ENCODE data around the gene PERP.
A peak's percentile ranks its signal among the peaks of the same experiment; 100 is the strongest.
"Not testable (repeated sequence)": the region's sequence is repeated elsewhere in the genome, so short reads cannot be mapped to it uniquely, and the experiment has no call there.

Gene PERP

GRCh38 chr6:138107078-138107751, at the start of gene PERP:
Gene PERP, minus strand, starts transcription at chr6:138107419. Its CDS starts 79 bp downstream, at chr6:138107340.
- peak; percentile 47 for DNase-seq (ENCODE audit: low read depth)

- no peak for DNase-seq (ENCODE audit: low read depth)
These were observed 48.2 kb upstream of the PERP start for GRCh38 chr6:138155443-138155842.

- DNase-seq (ENCODE audit: low read depth) = no peak
These were observed 39.3 kb upstream of the PERP start for GRCh38 chr6:138146544-138146943.

- DNase-seq (ENCODE audit: low read depth) = no peak
These were observed 38.2 kb upstream of the PERP start for GRCh38 chr6:138145402-138145801.

GRCh38 chr6:138142806-138143205, 35.6 kb upstream of the PERP start:
- DNase-seq (ENCODE audit: low read depth) = no peak

- no peak for DNase-seq (ENCODE audit: low read depth)
These were observed 22.0 kb upstream of the PERP start for GRCh38 chr6:138129190-138129589.

GRCh38 chr6:138128096-138128495, 20.9 kb upstream of the PERP start:
- no peak for DNase-seq (ENCODE audit: low read depth)

GRCh38 chr6:138124096-138124495, 16.9 kb upstream of the PERP start:
- DNase-seq (ENCODE audit: low read depth) = no peak

GRCh38 chr6:138119976-138120375, 12.8 kb upstream of the PERP start:
- no peak for DNase-seq (ENCODE audit: low read depth)

- not testable (repeated sequence) for DNase-seq (ENCODE audit: low read depth)
These were observed 12.0 kb upstream of the PERP start for GRCh38 chr6:138119229-138119628.

- DNase-seq (ENCODE audit: low read depth) = no peak
These were observed 10.2 kb upstream of the PERP start for GRCh38 chr6:138117376-138117914.

- DNase-seq (ENCODE audit: low read depth) = no peak
These were observed 9.4 kb upstream of the PERP start for GRCh38 chr6:138116661-138116999.

GRCh38 chr6:138115877-138116660, 8.8 kb upstream of the PERP start:
- peak; percentile 70 for DNase-seq (ENCODE audit: low read depth)

GRCh38 chr6:138115201-138115600, 8.0 kb upstream of the PERP start:
- no peak for DNase-seq (ENCODE audit: low read depth)

GRCh38 chr6:138113588-138114210, 6.5 kb upstream of the PERP start:
- no peak for DNase-seq (ENCODE audit: low read depth)

GRCh38 chr6:138110229-138110628, 3.0 kb upstream of the PERP start:
- no peak for DNase-seq (ENCODE audit: low read depth)

GRCh38 chr6:138109042-138109997, 2.1 kb upstream of the PERP start:
- DNase-seq (ENCODE audit: low read depth) = peak; percentile 70

GRCh38 chr6:138107752-138108592, 753 bp upstream of the PERP start:
- no peak for DNase-seq (ENCODE audit: low read depth)

- DNase-seq (ENCODE audit: low read depth) = no peak
These were observed 548 bp downstream of the PERP start for GRCh38 chr6:138106665-138107077.

- DNase-seq (ENCODE audit: low read depth) = peak; percentile 30
These were observed 1.1 kb downstream of the PERP start for GRCh38 chr6:138105880-138106664.
